DND-41 (cell line): ENCODE data around the gene IVNS1ABP.

Experiments used
- ATAC-seq: fragments of 200-7000 bp; cut with Tn5 transposase; 3 replicates; pipeline ENCODE4 v1.9.1; 2021; ENCODE audit warnings: low read depth; ENCODE audit not compliant: insufficient read depth
- DNase-seq: peaks from one replicate; pipeline ENCODE4 v3.0.0-alpha.2; 2020
- H2AFZ ChIP-seq: 2 replicates; pipeline ENCODE4 v1.6.0; 2012; ENCODE audit warnings: low read depth, low read length
- H3K27ac ChIP-seq: 2 replicates; pipeline ENCODE4 v1.5.1; 2012; ENCODE audit warnings: low read length, inconsistent platforms
- H3K27me3 ChIP-seq: fragments of 200-600 bp; sonication (generic); 2 replicates; pipeline ENCODE4 v1.6.0; 2012; ENCODE audit warnings: low read length, mild to moderate bottlenecking, inconsistent platforms; ENCODE audit not compliant: insufficient read depth, poor library complexity
- H3K36me3 ChIP-seq: 2 replicates; pipeline ENCODE4 v1.5.1; 2012; ENCODE audit warnings: low read length, inconsistent platforms; ENCODE audit not compliant: insufficient read depth
- H3K4me1 ChIP-seq: 2 replicates; pipeline ENCODE4 v1.5.1; 2012; ENCODE audit warnings: mild to moderate bottlenecking, low read length; ENCODE audit not compliant: insufficient read depth
- H3K4me2 ChIP-seq: 2 replicates; pipeline ENCODE4 v1.6.0; 2012; ENCODE audit warnings: mild to moderate bottlenecking, moderate library complexity, low read length, inconsistent platforms; ENCODE audit not compliant: insufficient read depth
- H3K4me3 ChIP-seq, 2 experiments: fragments of 200-600 bp in 1 of 2; shearing (Covaris generic) in 1 of 2; 2 replicates each; pipeline ENCODE4 v1.5.1; 2012 to 2016; ENCODE audit warnings: inconsistent platforms in 2 of 2, low read length in 2 of 2, mild to moderate bottlenecking in 2 of 2, low read depth in 1 of 2, moderate library complexity in 1 of 2
- H3K79me2 ChIP-seq: 2 replicates; pipeline ENCODE4 v1.6.0; 2012; ENCODE audit warnings: low read length, inconsistent platforms; ENCODE audit not compliant: insufficient read depth
- H3K9ac ChIP-seq: 2 replicates; pipeline ENCODE4 v1.6.0; 2012; ENCODE audit warnings: low read depth, mild to moderate bottlenecking, inconsistent platforms, low read length, moderate library complexity
- H3K9me3 ChIP-seq: 2 replicates; pipeline ENCODE4 v1.5.1; 2012; ENCODE audit warnings: low read length, moderate library complexity, mild to moderate bottlenecking, inconsistent platforms; ENCODE audit not compliant: insufficient read depth, severe bottlenecking
- H4K20me1 ChIP-seq: 2 replicates; pipeline ENCODE4 v1.6.0; 2012; ENCODE audit warnings: low read length; ENCODE audit not compliant: insufficient read depth
- EZH2 ChIP-seq: IDR thresholded peaks from 3 replicates; pipeline ENCODE4 v1.6.1; 2012; ENCODE audit warnings: borderline replicate concordance, low read depth, mild to moderate bottlenecking, moderate library complexity, low read length, inconsistent platforms; ENCODE audit not compliant: severe bottlenecking
- TF ChIP-seq, protein P1 (sequence below): IDR thresholded peaks from 2 replicates; pipeline ENCODE4 v1.5.1; 2012; ENCODE audit warnings: borderline replicate concordance, low read length, moderate library complexity, mild to moderate bottlenecking; ENCODE audit not compliant: poor library complexity, severe bottlenecking; ENCODE audit errors: extremely low read depth

IVNS1ABP gene

GRCh38 chr1:185291159-185291558, 25.9 kb downstream of the IVNS1ABP start:
- Histone ChIP-seq H3K4me3 (no peak overlapping the region), H3K27ac (no peak overlapping the region), H4K20me1 (no peaks in the 10 kb centered on the region; the same call in 1 of the 2 replicates), H3K79me2 (no peaks in the 10 kb centered on the region), H3K9ac (no peak overlapping the region), H3K4me2 (no peak overlapping the region), H3K27me3 (no peaks in the 10 kb centered on the region), H3K9me3 (no peaks in the 10 kb centered on the region), H3K36me3 (peaks cover 24% of the 10 kb centered on the region), H2AFZ (no peak overlapping the region), H3K4me1 (no peaks in the 10 kb centered on the region)
- ATAC-seq (0 out of 3 replicates have a peak, but pooled peaks have one; percentile 17), DNase-seq (no peak)
- no peak for TF ChIP-seq EZH2
- TF ChIP-seq, protein P1, sequence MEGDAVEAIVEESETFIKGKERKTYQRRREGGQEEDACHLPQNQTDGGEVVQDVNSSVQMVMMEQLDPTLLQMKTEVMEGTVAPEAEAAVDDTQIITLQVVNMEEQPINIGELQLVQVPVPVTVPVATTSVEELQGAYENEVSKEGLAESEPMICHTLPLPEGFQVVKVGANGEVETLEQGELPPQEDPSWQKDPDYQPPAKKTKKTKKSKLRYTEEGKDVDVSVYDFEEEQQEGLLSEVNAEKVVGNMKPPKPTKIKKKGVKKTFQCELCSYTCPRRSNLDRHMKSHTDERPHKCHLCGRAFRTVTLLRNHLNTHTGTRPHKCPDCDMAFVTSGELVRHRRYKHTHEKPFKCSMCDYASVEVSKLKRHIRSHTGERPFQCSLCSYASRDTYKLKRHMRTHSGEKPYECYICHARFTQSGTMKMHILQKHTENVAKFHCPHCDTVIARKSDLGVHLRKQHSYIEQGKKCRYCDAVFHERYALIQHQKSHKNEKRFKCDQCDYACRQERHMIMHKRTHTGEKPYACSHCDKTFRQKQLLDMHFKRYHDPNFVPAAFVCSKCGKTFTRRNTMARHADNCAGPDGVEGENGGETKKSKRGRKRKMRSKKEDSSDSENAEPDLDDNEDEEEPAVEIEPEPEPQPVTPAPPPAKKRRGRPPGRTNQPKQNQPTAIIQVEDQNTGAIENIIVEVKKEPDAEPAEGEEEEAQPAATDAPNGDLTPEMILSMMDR, result no peak

GRCh38 chr1:185289880-185290279, 27.2 kb downstream of the IVNS1ABP start:
- ATAC-seq, result no peak
- DNase-seq, result no peak
- Histone ChIP-seq H2AFZ (no peak overlapping the region), H3K36me3 (peaks cover 11% of the 10 kb centered on the region), H3K4me2 (no peak overlapping the region), H3K4me3 (no peak overlapping the region), H4K20me1 (no peaks in the 10 kb centered on the region; the same call in 1 of the 2 replicates), H3K4me1 (no peaks in the 10 kb centered on the region), H3K27me3 (no peaks in the 10 kb centered on the region), H3K9me3 (no peaks in the 10 kb centered on the region), H3K9ac (no peak overlapping the region), H3K79me2 (no peaks in the 10 kb centered on the region), H3K27ac (no peak overlapping the region)
- no peak for TF ChIP-seq EZH2
- TF ChIP-seq, protein P1, result no peak

DNA sequence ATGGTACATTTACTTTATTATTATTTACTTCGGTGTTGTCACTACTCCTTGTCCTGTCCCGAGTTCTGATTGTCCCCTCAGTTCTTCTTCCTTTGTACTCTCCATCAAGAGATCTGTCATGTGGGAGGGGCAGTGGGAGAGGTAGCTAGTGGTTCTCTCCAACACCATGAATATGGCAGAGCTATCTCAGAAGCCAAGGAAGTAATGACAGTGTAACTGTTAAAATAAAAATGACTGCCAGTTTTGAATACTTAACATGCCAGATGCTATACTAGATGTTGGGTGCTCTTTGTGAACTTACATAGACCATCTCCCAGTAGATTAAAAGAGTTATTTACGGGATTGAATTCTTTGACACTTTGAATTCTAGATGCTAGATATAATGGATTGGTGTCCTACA, 28.6 kb downstream of the IVNS1ABP start:
- Histone ChIP-seq H2AFZ (no peak overlapping the region), H3K27ac (no peak overlapping the region), H3K4me2 (no peak overlapping the region), H3K4me1 (no peaks in the 10 kb centered on the region), H3K36me3 (peaks cover 4% of the 10 kb centered on the region; the same call in 1 of the 2 replicates), H3K9ac (no peak overlapping the region), H3K4me3 (no peak overlapping the region), H4K20me1 (no peaks in the 10 kb centered on the region; the same call in 1 of the 2 replicates), H3K79me2 (no peaks in the 10 kb centered on the region), H3K9me3 (no peaks in the 10 kb centered on the region), H3K27me3 (no peaks in the 10 kb centered on the region)
- ATAC-seq (no peak), DNase-seq (no peak)
- TF ChIP-seq, protein P1, result no peak
- no peak for TF ChIP-seq EZH2

DNA sequence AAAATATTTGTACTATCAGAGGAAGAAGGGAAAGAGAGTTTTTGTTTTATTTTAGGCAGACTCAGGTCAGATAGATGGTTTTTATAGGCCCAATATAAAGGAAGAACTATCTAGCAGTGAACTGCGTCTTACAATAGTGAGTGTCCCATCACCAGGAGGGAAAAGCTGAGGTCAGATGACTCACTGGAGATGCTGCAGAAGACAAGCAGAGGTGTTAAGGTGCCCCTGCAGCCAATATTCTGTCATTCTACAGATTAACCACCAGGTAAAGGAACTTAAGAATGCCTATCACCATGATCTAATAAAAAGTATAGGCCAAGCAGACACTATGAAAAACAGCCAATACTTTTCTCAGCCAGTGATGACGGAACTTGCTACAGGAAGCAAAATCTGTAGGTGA, 29.6 kb downstream of the IVNS1ABP start:
- Histone ChIP-seq H3K4me3 (no peak overlapping the region), H4K20me1 (no peaks in the 10 kb centered on the region), H3K27ac (no peak overlapping the region), H3K79me2 (no peaks in the 10 kb centered on the region), H3K27me3 (no peaks in the 10 kb centered on the region), H3K36me3 (peaks cover 4% of the 10 kb centered on the region; the same call in 1 of the 2 replicates), H3K4me1 (no peaks in the 10 kb centered on the region), H3K9ac (no peak overlapping the region), H3K9me3 (no peaks in the 10 kb centered on the region), H2AFZ (no peak overlapping the region), H3K4me2 (no peak overlapping the region)
- DNase-seq (no peak), ATAC-seq (no peak)
- no peak for TF ChIP-seq EZH2
- TF ChIP-seq, protein P1, result no peak
